NCI-H146 treated with DMSO at 0.1 percent for 48 hours (cell line): ENCODE data around the gene KIF3B.
"Not testable (repeated sequence)": the region's sequence is repeated elsewhere in the genome, so short reads cannot be mapped to it uniquely, and the experiment has no call there.

Experiments
- DNase-seq: peaks from one replicate; lab custom pipeline; 2025; ENCODE audit not compliant: unreplicated experiment; lab: John Stamatoyannopoulos, UW

The KIF3B gene

DNA sequence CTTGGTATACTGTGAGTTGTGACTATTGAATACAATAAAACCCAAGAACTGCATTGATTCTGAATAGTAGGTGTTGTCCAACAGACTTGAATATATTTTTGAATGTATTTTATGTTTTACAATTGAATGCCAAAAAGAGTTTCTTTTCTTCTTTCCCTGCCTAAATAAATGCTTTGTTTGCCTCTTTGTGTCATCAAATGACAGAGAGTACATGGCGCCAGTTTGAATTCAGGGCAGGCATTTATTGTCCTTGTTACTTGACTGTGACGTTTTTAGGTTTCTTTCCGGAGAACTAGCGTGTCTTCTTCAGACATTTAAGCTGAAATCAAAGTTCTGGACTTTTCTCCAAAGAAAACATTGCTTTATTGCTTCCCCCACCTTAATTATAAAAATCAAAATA, 16.6 kb downstream of the KIF3B start:
- DNase-seq = no peak

DNA sequence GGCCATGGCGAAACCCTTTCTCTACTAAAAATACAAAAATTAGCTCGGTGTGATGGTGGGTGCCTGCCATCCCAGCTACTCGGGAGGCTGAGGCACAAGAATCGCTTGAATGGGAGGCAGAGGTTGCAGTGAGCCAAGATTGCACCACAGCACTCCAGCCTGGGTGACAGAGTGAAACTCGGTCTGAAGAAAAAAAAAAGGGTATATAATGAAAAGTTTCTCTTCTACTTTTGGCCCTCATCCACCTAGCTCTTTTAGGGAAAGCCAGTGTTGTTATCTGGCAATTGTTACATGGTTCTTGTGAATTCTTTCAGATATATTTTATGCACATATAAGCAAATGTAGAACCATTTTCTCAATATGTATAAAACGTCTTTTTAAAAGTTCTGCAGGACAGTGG, 19.0 kb downstream of the KIF3B start:
- DNase-seq = no peak

DNA sequence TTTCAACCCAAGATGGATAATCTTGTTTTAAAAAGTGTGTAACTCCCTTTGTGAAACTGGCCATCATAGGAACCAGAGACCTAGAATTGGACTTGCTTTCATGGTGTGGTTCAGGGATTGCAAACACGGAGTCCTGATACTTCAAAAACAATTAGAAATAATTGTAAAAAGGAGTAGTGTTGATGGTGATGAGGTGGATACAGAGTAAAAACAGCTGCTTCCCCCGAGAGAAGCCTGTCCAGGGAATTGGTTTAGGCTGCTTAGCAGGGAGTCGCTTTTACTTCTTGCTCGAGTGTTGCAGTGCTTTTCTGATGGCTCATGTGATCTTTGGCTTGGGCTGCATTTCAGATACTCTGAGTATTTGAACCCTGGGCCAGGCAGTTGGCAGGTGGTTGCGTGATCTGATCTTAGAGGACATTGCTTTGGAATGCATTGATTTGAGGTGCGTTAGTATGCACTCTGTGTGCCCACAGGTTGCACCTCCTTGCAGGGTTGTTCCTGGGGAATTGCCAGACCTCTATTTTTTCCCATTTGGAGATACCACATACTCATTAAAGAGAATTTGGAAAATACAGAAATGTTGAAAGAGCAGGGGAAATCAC, 19.5 kb downstream of the KIF3B start:
- no peak for DNase-seq

DNA sequence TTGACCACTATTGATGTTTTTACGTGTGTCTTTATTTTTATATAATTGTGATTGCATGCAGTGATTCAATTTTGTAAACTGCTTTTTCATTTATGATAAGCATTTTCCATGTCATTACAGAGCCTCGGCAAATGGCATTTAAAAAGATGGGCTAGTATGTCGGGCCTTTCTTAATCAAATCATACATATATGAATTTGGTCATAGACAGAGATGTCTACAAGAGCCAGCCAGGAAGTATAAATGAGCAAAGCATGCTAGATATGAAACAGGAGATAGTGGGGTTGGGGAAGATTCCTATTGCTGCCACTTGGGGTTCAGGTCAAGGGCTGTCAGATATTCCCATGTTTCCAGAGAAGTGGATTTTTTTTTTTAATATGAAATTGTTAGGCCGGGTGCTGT, 20.0 kb downstream of the KIF3B start:
- DNase-seq = no peak

DNA sequence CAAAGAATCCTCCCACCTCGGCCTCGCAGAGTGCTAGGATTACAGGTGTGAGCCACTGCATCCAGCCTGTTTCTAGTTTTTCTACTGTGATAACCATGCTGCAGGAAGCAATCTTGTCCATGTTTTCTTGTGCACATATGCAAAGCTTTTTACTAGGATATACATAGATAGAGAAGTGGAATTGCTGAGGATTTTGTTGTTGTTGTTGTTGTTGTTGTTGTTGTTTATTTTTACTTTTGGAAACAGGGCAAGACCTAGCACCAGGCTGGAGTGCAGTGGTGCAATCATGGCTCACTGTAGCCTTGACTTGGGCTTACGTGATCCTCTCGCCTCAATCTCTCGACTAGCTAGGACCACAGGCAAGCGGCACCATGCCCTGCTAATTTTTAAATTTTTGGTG, 23.2 kb downstream of the KIF3B start:
- no peak for DNase-seq

DNA sequence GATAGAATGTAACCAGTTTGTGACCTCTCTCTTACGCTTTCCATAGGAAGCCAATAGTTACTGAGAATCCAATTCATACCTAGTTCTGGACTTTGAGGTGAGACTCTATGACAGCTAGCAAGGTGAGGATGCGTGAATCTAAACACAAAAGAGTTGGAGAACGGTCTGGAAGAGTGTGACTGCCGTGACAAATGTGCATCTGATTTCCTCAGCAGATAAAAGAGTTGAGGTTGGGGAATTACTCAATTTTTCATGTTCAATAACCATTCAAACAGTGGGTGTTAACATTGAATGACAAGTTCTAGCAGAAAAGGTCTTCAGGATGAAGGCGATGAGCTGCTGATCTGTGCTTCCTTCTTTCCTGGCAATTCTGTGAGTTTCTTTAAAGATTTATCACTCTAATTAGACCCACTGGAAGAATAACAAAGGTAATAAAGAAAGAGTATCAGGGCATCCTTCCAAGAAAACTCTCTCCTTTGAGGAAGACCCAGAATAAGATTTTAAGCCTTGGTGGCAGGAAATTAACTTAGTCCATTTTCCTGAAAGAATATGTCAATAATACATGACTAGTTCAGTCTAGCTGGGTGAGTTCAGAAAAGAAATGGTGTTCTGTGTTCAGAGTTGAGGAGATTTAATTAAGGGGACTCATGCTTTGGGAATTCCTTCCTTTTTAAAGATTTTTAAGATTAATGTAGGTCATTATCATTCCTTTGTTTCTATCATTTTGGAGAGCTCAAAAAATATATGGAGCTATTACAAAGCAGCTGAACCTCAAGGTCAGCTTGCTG, 24.5 kb downstream of the KIF3B start:
- DNase-seq = no peak

DNA sequence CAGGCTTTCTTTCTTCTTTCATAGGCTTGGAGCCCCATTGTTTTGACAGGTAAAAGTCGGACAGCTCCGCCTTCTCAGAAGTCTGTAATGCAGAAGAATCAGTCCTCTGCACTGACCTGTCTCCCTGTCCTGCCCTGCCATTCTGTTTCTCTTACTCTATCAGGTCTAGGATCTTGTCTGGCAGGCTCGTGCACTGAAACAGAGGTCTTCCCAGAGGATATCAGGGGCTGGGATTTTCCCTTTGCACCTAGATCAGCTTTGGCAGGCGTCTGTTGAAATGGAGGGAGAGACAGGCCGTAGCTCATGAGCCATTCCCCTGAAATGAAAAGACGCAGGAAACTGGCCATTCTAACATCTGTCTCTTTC, 25.0 kb downstream of the KIF3B start:
- DNase-seq = no peak

DNA sequence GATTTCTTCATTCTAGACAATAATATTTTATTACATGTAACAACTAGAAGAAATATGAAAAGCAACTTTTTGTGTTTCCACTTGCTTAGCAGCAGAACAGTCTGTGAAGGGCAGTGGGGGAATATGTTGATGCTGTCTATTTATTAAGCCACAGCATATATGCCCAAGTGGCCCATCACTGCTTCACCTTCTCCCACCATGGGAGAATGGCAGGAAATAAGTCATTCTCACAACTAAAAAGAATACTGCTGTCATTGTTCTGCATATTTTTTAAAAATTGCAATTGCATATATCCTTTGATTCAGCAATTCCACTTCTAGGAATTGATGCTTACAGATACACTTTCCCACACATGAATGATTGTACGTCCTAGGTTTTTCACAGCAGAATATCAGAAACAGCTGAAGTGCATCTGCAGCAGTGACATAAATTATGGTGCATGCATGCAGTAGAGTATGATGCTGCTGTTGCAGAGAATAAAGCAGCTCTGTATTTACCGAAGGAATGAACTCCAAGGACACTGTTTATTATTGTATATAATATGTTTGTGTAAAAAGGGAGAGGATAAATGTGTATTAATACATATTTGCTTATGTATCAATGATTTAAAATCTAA, 26.8 kb downstream of the KIF3B start:
- no peak for DNase-seq

DNA sequence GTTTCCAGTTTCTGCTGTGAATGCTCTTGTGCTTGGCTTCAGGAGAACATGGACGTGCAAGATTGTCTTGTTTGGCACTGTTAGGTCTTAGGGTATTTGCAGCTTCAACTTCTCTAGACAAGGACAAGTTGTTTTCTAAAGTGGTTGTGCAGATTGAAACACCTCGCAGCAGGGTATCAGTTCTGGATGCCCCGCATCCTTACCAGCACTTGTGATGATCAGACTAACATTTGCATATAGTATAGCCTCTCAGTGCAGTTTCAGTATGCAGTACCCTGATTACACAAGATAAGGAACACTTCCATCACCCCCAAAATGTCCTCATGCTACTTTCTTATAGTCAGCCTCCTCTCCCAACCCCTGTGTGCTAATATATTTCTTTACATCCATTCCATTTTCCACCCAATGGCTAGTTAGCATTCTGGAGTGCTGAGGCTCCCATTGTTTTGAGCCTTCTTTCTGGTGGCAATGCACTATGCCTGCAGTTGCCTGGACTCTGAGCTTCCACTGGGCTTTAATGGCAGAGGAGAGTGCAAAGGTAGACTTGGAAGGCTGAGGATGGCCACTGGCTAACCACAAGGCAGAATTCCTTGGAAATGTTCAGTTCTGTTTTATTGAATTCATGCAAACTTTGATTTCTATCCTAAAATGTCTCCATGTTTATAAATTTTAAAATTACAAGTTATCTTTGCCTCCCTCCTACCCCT, 35.4 kb downstream of the KIF3B start:
- DNase-seq = no peak

DNA sequence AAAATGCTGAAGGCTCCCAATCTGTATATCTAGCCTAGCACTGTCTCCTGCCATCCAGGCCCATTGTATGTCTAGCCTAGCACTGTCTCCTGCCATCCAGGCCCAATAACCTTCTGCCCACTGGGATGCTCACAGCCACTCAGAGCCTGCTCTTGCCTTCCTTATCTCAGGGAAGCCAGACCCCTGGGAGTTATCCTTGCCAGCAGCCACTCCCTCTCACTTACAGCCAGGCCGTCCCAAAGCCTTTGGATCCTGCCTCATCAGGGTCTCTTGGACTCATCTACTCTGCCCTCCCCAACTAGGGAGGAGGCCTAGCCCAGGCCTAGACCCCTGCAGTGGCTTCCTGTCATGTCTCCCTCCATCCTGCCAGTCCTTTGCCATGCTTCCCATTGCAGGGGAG, 37.3 kb downstream of the KIF3B start:
- no peak for DNase-seq

DNA sequence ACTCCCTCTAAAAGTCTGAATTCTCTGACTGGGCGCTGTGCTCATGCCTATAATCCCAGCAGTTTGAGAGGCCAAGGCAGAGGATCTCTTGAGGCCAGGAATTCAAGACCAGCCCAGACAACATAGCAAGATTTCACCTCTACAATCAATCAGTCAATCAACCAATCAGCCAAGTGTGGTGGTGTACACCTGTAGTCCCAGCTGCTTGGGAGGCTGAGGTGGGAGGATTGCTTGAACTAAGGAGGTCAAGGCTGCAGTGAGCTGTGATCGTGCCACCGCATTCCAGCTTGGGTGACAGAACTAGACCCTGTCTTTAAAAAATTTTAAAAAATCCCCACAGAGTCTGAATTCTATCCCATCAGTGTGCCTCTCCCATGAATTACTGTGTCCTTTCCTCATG, 37.9 kb downstream of the KIF3B start:
- no peak for DNase-seq

DNA sequence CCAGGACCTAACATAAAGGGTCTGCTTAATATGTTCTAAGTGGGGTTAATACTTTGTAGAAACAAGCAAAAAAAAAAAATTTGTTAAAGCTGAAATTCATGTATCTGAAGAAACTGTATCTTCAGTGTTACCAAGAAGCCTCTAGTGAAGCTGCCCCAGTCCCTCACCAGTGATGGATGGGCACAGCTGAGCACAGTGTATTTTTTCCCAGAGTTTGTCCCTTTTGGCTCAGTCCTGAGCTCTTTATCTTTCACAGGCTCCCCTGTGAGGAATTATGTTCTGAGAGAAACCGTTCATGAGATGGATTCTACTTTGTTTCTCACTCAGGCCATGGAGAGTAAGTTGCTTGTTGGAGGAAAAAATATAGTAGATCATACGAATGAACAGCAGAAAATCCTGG, 38.4 kb downstream of the KIF3B start:
- no peak for DNase-seq

DNA sequence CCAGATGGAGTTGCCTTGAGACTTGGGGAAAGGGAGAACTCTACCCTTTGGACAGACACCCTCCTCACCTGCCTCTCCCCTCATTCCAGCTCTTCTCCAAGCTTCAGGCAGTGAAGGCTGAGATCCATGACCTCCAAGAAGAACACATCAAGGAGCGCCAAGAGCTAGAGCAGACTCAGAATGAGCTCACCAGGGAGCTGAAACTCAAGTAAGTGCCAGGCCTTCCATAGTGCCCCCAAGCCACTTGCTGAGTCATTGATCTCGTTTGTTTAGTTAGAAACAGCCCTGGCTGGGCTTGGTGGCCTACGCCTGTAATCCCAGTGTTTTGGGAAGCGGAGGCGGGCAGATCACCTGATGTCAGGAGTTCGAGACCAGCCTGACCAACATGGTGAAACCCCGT, 39.2 kb downstream of the KIF3B start:
- no peak for DNase-seq

DNA sequence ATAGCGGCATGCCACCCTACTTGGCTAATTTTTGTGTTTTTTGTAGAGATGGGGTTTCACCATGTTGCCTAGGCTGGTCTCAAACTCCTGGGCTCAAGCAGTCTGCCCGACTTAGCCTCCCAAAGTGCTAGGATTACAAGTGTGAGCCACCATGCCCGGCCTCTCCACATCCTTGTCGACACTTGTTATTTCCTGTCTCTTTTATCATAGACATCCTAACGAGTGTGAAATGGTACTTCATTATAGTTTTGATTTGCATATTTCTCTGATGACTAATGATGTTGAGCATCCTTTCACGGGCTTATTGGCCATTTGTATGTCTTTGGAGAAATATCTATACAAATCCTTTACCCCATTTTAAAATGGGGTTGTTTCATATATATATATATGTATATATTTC, 41.6 kb downstream of the KIF3B start:
- DNase-seq = no peak

DNA sequence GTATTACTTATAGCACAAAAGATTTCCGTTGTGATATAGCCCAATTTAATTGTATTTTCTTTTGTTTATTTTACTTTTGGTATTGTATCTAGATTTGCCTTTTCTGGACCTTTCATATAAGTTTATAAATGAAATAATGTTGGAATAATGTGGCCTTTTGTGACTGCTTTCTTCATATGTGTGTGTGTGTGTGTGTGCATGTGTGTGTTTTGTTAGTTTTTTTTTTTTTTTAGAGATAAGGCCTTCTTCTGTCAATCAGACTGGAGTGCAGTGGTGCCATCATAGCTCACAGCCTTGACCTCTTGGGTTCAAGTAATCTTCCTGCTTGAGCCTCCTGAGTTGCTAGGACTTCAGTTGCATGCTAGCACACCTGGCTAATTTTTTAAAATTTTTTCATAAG, 42.9 kb downstream of the KIF3B start:
- DNase-seq = no peak

DNA sequence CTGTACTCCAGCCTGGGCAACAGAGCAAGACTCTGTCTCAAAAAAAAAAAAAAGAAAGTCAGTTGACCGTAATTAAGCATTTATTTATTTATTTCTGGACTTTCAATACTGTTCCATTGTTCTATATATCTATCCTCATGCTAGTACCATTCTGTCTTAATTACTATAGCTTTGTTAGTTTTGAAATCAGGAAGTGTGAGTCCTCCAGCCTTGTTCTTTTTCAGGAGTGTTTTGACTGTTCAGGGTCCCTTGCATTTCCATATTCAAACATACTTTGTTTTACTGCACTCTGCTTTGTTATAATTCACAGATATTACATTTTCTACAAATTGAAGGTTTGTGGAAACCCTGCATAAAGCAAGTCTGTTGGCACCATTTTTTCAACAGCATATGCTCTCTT, 43.9 kb downstream of the KIF3B start:
- DNase-seq = no peak

DNA sequence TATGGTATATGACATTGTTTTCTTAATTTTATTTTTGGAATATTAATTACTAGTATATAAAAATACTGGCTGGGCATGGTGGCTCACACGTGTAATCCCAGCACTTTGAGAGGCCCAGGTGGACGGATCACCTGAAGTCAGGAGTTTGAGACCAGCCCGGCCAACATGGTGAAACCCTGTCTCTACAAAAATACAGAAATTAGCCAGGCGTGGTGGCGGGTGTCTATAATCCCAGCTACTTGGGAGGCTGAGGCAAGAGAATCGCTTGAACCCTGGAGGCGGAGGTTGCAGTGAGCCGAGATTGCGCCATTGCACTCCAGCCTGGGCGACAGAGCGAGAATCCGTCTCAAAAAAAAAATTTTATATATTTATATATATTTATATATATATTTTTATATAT, 44.8 kb downstream of the KIF3B start:
- DNase-seq = not testable (repeated sequence)

DNA sequence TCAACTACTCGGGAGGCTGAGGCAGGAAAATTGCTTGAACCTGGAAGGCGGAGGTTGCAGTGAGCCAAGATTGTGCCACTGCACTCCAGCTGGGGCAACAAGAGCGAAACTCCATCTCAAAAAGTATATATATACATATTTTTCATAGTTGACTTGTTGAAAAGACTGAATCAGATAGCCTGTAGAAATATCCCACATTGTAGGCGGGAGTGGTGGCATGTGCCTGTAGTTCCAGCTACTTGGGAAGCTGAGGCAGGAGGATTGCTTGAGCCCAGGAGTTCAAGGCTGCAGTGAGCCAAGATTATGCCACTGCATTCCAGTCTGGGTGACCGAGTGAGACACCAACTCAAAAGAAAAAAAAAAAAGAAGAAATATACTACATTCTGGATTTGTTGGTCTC, 46.3 kb downstream of the KIF3B start:
- DNase-seq = not testable (repeated sequence)

DNA sequence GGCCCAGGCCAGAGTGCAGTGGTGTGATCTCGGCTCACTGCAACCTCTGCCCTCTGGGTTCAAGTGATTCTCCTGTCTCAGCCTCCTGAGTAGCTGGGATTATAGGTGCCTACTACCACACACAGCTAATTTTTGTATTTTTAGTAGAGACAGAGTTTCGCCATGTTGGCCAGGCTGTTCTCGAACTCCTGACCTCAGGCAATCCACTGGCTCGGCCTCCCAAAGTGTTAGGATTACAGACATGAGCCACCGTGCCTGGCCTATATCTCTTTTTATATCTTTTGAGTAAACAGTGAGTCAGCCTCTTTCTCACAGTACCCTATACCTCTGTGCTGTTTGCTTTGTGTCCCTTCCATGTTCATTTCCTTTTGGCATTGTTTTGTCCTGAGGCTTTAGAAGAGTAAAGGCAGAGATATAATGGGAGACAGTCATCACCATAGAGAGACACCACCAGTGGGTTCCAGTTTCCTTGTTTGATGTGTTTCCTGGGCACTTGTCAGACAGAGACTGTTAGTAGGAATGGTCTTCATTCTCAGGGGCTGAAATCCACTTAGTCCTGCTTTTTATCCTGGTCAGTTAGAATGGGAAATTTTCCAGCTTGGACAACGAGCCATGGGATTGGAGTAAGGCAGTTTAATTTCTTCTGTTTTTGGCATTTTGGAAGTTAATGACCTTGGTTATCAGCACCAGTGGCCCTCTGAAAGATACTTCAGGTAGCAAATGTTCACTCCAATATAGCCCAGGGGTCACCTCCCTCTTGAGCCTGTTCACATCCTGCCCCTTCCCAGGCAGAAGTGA, 48.5 kb downstream of the KIF3B start:
- DNase-seq = peak; percentile 99

DNA sequence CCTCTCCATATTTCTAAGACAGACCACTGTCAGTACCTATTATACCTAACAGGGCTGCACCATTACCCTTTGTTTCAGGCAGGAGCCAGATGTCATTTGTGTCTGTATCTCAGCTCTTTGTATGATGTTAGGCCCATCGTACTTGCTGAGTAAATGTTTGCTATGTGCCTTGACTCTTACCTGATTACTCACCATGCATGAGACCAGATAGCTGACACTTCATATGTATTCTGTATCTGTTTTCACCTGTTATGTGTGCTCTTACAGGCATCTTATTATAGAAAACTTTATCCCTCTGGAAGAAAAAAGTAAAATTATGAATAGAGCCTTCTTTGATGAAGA, 49.0 kb downstream of the KIF3B start:
- peak; percentile 99 for DNase-seq

DNA sequence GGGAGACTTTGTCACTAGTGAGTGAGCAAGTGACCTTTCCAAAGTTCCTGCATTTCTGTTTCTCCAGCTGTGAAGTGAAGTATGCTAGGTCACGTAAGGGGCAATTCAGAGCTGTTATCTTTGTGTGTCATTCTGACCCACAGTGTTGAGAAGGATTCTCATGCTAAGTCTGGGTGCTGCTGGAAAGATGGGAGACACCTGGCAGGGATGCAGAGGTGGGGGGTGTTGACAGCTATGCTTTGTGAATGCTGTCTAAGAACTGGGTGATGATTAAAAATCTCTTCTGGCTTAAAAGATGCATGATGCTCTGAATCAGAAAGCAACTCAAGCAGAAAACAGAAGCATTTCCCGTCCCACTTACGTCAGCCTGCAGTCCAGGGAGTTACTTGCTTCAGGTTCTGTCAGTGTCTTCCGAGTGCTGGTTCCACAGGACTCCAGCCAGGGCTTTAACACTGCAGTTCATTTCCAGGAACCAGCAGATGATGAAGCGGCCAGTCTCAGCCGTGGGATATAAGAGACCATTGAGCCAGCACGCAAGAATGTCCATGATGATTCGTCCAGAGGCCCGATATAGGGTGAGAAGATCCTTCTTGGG, 49.7 kb downstream of the KIF3B start:
- peak; percentile 52 for DNase-seq
